HUES64 (cell line): ENCODE results near the gene ATXN1.

Source experiments
- H3K27ac ChIP-seq: 2 replicates; pipeline ENCODE4 v1.7.0; 2013; ENCODE audit warnings: low read depth, low read length, inconsistent platforms
- H3K27me3 ChIP-seq: 2 replicates; pipeline ENCODE4 v1.6.1; 2013; ENCODE audit warnings: mild to moderate bottlenecking, low read length; ENCODE audit not compliant: insufficient read depth
- H3K36me3 ChIP-seq: 2 replicates; pipeline ENCODE4 v1.6.1; 2013; ENCODE audit warnings: mild to moderate bottlenecking, low read length; ENCODE audit not compliant: insufficient read depth
- H3K4me1 ChIP-seq: 2 replicates; pipeline ENCODE4 v1.6.1; 2013; ENCODE audit warnings: mild to moderate bottlenecking, low read length, moderate library complexity; ENCODE audit not compliant: insufficient read depth
- H3K4me3 ChIP-seq: 2 replicates; pipeline ENCODE4 v1.5.1; 2013; ENCODE audit warnings: mild to moderate bottlenecking, low read length, moderate library complexity
- H3K9ac ChIP-seq: 2 replicates; pipeline ENCODE4 v1.6.1; 2013; ENCODE audit warnings: mild to moderate bottlenecking, low read depth, low read length
- H3K9me3 ChIP-seq: 2 replicates; pipeline ENCODE4 v1.6.1; 2013; ENCODE audit warnings: low read depth, low read length; ENCODE audit not compliant: insufficient read depth
- WGBS: fragments of 150-250, 120-280 bp; methylation state at CpG from one replicate; pipeline ENCODE4 v1.1.7; 2013; ENCODE audit warnings: missing lambda C conversion rate; 5-methylcytosine and 5-hydroxymethylcytosine counted together

ATXN1 gene

DNA sequence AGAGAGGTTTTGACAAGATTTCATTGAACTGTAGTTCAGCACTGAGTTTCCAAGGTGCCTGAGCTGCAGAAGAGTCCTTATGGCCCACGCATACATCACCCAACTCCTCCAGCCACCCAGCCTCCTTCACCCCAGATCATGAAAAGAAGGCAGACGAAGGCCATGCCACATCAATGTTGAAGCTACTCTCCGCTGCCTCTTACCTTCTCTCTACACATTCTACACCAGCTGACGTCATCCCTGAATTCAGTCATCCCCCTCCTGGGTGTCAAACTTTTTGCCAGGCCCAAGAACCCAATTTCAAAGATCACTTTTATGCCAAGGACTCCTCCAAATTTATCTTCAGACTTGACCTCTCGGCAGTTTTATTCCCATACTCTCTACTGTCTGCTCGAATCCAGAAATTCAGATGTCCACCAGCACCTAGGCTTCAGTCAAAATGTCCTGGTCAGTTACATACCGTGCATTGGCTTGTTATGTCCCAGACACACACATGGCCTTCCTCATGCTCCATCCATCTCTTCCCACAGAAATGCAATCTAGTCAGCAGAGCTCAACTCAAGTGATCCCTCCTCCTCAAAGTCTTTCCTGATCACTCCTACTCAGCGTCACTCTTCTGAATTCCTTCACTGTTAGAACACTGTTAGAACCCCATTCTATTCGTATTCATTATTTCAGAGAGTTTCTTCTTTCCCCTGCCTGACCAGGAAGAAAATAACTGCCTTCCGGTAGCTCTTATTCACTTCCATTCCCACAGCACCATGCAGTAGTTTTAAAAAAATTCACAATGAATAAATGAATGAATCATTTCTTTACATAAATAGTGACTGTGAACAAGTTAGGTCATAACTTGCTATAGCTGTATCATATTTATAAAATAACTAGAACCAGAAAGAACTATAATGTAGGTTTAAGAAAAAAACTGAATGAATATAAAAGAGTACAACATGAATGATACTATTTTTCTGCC is 11.5 kb downstream of the ATXN1 start:
- Histone ChIP-seq H3K4me1 (peaks cover 17% of the 10 kb centered on the region), H3K36me3 (no peaks in the 10 kb centered on the region), H3K27me3 (no peaks in the 10 kb centered on the region), H3K9ac (no peak overlapping the region), H3K9me3 (no peaks in the 10 kb centered on the region), H3K27ac (no peak overlapping the region), H3K4me3 (no peak overlapping the region)
- WGBS, result 86% methylated on average over 10 of the region's 10 CpGs

- Histone ChIP-seq H3K36me3 (no peaks in the 10 kb centered on the region), H3K27ac (no peak overlapping the region)
- 91% methylated on average over 2 of the region's 2 CpGs for whole genome bisulfite sequencing
Measured at GRCh38 chr6:16748025-16748319, 13.3 kb downstream of the ATXN1 start.

DNA sequence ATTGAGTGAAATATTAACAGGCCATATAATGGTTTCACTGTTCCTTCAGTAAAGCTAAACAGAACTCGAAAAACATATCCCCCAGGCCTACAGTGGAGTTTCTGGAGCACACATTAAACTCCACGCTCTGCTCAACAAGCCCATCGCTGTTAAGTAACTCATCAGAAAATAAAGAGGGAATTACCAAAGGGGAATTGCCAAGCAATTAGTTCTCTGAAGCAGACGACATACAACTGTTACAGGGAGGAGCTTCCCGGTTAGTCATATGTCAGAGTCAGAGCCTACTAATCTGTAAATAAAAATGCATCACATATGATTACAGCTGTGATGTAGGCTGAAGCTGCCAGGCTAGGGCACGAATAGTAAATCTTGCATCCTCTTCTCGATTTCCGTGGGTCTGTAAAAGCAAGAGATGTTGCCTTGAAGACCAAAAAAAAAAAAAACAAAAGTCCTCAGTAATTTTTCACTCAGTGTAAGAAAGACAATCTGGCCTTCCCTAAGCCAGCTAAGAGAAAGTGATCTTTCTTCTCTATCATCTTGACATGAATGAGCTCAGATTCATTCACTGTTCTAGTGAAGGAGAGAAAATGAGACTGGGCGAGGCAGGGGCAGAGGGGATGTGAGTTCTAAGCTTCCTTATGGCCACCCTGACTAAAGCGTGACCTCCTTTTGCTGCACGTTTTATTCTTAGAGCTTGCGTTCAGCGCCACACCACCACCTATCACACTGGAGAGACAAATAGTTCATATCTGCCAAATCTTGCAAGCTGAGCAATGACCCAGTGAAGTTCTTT is 13.8 kb downstream of the ATXN1 start:
- Histone ChIP-seq H3K9ac (no peak overlapping the region), H3K36me3 (no peaks in the 10 kb centered on the region), H3K27me3 (no peaks in the 10 kb centered on the region), H3K4me1 (peaks cover 11% of the 10 kb centered on the region), H3K9me3 (no peaks in the 10 kb centered on the region), H3K27ac (no peak overlapping the region), H3K4me3 (no peak overlapping the region)
- WGBS, result 90% methylated on average over 13 of the region's 13 CpGs

More at GRCh38 chr6:16748025-16748319, 13.3 kb downstream of the ATXN1 start:
- Histone ChIP-seq H3K4me1 (peaks cover 17% of the 10 kb centered on the region), H3K27me3 (no peaks in the 10 kb centered on the region), H3K9ac (no peak overlapping the region), H3K9me3 (no peaks in the 10 kb centered on the region), H3K4me3 (no peak overlapping the region)

GRCh38 chr6:16746812-16747211 is 14.4 kb downstream of the ATXN1 start:
- H3K9ac ChIP-seq, result no peak overlapping the region
- no peaks in the 10 kb centered on the region for H3K36me3 ChIP-seq
- no peaks in the 10 kb centered on the region for H3K9me3 ChIP-seq
- no peak overlapping the region for H3K27ac ChIP-seq
- peaks cover 7% of the 10 kb centered on the region for H3K4me1 ChIP-seq
- H3K4me3 ChIP-seq, result no peak overlapping the region
- no peaks in the 10 kb centered on the region for H3K27me3 ChIP-seq
- 98% methylated on average over 3 of the region's 3 CpGs for WGBS

- peaks cover 7% of the 10 kb centered on the region for H3K4me1 ChIP-seq
- WGBS, result 82% methylated on average over 1 of the region's 3 CpGs
- no peaks in the 10 kb centered on the region for H3K27me3 ChIP-seq
- H3K36me3 ChIP-seq, result no peaks in the 10 kb centered on the region
- no peak overlapping the region for H3K27ac ChIP-seq
- no peak overlapping the region for H3K9ac ChIP-seq
- no peaks in the 10 kb centered on the region for H3K9me3 ChIP-seq
- no peak overlapping the region for H3K4me3 ChIP-seq
Measured at GRCh38 chr6:16746401-16746800, 14.9 kb downstream of the ATXN1 start.

- no peaks in the 10 kb centered on the region for H3K36me3 ChIP-seq
- H3K9me3 ChIP-seq, result no peaks in the 10 kb centered on the region
- no peak overlapping the region for H3K27ac ChIP-seq
- 94% methylated on average over 5 of the region's 5 CpGs for WGBS
- no peak overlapping the region for H3K4me3 ChIP-seq
- no peaks in the 10 kb centered on the region for H3K27me3 ChIP-seq
- no peak overlapping the region for H3K9ac ChIP-seq
- H3K4me1 ChIP-seq, result peaks cover 7% of the 10 kb centered on the region
Measured at GRCh38 chr6:16743664-16744210, 17.5 kb downstream of the ATXN1 start.

DNA sequence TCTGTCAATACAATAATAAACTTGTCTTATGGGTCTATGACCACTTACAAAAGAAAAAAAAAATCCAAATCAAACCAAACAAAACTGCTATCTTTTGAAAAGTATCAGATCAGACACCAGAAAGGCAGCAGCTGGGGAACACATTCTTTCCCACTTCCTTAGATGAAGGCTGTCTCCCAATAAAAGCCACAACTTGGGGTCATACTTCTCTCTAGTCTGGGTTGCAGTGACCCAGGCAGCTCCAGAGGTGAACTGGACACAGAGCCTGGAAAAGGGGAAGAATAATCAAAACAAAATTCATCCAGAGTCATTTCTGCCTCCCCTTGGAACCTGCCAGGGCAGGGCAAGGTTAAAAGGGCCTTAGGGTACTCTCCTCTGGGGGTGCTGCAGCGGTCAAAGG is 19.1 kb downstream of the ATXN1 start:
- H3K9ac ChIP-seq, result no peak overlapping the region
- H3K9me3 ChIP-seq, result no peaks in the 10 kb centered on the region
- H3K4me3 ChIP-seq, result no peak overlapping the region
- peaks cover 19% of the 10 kb centered on the region for H3K4me1 ChIP-seq
- WGBS, result 93% methylated on average over 1 of the region's 1 CpG
- H3K27ac ChIP-seq, result no peak overlapping the region
- no peaks in the 10 kb centered on the region for H3K36me3 ChIP-seq
- no peaks in the 10 kb centered on the region for H3K27me3 ChIP-seq

- Histone ChIP-seq H3K4me1 (peaks cover 24% of the 10 kb centered on the region), H3K4me3 (no peak overlapping the region), H3K36me3 (no peaks in the 10 kb centered on the region), H3K9me3 (no peaks in the 10 kb centered on the region), H3K27ac (no peak overlapping the region), H3K27me3 (no peaks in the 10 kb centered on the region), H3K9ac (no peak overlapping the region)
- whole genome bisulfite sequencing, result 92% methylated on average over 7 of the region's 8 CpGs
Measured at GRCh38 chr6:16741112-16742016, 19.9 kb downstream of the ATXN1 start.

GRCh38 chr6:16740097-16740496 is 21.2 kb downstream of the ATXN1 start:
- Histone ChIP-seq H3K4me1 (peaks cover 19% of the 10 kb centered on the region), H3K27me3 (no peaks in the 10 kb centered on the region), H3K9me3 (no peaks in the 10 kb centered on the region), H3K27ac (no peak overlapping the region), H3K36me3 (no peaks in the 10 kb centered on the region), H3K4me3 (no peak overlapping the region), H3K9ac (no peak overlapping the region)

DNA sequence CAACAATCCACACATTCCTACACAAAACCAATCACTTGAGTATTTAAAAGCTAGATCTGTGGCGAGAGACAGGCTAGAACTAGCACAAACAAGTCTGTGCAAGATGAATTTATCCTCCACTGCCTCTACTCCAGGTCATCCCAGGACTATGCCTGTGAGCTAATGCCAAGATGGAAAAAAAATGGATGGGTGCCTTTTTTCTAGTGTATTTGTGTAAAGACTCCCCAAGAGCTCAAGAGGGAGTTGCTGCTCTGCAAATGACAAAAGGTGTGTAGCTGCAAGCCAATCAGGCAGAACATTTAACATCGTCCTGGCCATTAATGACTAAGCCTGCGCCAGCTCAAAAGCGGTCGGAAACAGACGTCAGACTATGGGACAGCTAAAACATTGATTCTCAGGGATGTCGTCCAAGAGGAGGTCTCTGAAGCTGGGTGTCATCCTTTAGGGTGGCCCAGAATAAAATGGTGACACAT is 21.9 kb downstream of the ATXN1 start:
- no peak overlapping the region for H3K4me3 ChIP-seq
- no peaks in the 10 kb centered on the region for H3K36me3 ChIP-seq
- 94% methylated on average over 7 of the region's 7 CpGs for WGBS
- no peaks in the 10 kb centered on the region for H3K27me3 ChIP-seq
- H3K9me3 ChIP-seq, result no peaks in the 10 kb centered on the region
- H3K9ac ChIP-seq, result no peak overlapping the region
- H3K27ac ChIP-seq, result no peak overlapping the region
- peaks cover 17% of the 10 kb centered on the region for H3K4me1 ChIP-seq
